Fibroblast of upper back skin (primary cell): ENCODE results near the gene KRTAP6-3.

Experiments used
- DNase-seq: peaks from one replicate; pipeline ENCODE4 v3.0.0-alpha.2; 2013

Gene KRTAP6-3, protein sequence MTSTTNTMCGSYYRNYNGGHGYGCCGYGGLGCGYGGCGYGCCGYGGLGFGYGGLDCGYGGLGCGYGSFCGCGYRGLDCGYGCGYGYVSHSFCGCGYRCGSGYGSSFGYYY

DNA sequence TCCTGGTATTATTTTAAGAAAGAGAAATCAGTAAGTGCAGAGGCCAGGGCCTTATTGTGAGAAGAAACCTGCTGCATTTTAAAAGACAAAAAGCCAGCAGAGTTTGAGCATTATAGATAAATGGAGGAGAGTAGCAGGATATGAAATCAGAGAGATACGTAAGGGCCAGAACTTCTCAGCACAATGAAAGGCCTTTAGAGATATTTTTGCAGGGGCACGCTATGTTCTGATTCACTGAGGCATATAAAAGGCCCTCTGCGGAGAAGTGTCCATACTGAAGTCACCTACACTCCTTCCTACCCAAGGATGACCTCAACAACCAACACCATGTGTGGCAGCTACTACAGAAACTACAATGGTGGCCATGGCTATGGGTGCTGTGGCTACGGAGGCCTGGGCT is at the start of gene KRTAP6-3:
TSS of gene KRTAP6-3 (plus strand) at position 301 of the 400 bp plus-strand sequence. CDS start at position 307, 6 bp downstream.
- no peak for DNase-seq

DNA sequence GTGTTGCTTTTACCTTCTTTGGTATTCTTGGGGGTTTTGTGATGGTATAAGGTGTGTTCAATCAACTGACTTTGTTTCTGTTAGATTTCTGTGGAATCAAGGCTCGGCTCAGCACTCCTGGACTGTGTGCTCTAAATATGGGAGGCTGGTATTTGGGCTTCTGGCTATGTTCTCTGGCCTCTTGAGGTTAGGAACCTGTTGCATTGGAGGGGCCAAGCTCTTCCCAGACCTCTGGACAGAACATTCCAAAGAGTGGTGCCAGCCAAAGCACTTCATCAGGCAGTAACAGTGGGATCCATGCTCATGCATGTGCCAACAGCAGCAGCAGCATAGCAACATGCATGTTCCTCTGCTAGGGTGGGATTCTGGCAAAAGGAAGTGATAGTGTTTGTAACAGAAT is 39.5 kb upstream of the KRTAP6-3 start:
- no peak for DNase-seq

DNA sequence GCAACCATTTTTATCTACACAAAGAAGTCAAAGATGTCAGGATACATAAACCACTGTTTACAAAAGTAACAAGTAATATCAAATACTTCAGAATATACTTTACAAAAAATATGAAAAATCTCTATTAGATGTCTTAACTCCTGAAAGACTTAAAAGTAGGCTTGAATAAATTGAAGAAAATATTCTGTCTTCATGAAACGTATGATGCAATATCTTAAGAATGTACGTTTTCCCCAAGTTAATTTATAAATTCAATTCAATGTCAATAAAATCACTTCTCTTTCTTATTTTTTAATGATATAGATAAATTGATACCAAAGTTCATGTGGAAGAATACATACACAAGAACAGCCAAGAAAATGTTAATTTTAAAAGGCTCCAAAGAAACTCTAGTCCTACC is 37.1 kb upstream of the KRTAP6-3 start:
- DNase-seq: no peak

DNA sequence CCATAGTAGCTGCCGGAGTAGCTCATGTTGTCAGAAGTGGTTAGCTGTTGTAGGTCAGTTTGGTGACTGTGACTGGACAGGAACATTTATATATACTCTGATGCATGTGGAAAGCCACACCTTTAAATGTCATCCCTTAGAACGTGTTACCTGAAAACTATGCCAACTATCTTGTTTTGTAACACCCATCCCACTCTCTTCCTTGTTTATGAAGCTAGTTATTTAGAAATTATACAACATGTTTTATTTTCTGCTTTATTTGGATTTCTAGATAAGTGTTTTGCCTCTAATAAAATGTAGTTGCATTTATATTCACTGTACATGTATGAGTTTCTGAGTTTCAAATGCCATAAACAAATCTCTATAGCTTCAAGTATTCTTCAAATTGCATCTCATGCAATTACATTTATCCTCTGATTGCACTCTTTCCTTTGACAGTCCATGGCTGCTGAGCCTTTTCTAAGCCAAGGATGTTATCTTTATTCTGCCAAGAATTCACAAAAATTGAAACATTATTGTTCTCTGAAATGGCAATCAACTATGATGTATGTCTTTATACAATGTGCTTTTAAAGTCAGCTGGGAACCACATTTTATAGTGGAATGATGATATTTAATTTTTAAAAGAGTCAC is 30.9 kb upstream of the KRTAP6-3 start, which contains the start of gene KRTAP19-7:
TSS of gene KRTAP19-7 (minus strand) at position 51 of the 632 bp plus-strand sequence. CDS start at position 26, 25 bp downstream.
- no peak for DNase-seq

DNA sequence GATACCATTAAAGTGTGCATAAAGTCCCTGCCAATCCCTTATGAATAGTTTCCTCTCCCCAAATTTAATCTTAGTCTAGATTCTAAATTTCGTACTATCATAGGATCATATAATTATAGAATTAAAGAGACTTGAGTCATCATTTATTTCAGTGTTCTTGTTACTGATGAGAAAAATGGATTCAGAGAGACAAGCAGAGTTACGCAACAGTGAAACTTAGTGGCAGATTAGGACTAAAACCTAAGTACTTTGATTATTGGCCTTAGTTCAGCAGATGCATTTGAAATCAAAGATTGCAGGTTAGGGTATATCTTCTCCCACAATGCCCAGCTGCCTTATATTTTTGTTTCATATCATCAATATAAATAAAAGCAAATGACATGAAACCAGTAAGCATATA is 30.3 kb upstream of the KRTAP6-3 start:
- no peak for DNase-seq

DNA sequence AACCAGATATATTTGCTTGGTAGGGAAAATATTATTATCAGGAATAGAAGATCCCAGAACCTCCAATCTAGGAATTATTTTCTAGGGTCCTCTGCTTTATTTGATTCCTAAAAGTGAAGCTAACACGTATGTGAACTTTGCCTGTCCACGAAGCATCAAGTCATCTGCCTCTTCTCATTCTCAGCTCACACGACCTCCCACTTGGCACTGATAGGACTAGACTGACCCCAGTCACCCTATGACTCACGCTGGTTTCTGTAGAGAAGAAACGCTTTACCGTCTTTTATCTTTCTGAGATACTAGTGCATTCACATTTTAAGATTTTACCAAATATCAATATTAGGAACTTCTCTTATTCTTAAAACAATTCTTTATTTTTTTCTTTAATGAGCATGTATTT is 29.2 kb upstream of the KRTAP6-3 start:
- no peak for DNase-seq

DNA sequence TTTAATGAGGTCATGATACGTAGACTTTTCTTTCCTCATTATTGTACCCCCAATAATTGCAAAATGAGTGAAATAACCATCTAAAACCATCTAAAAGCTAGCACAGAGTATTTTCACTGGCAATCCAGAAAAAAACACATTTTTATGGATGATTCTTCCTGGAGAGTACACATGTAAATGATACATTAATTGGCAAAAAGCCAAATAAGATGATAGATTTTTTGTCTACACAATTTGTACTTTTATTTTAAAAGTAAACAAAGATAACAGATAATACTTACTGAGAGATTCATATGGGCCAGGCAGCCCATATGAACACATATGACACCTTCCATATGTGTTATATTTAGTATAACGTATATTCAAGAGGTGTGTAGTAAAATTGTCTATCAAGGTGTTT is 28.6 kb upstream of the KRTAP6-3 start:
- no peak for DNase-seq

DNA sequence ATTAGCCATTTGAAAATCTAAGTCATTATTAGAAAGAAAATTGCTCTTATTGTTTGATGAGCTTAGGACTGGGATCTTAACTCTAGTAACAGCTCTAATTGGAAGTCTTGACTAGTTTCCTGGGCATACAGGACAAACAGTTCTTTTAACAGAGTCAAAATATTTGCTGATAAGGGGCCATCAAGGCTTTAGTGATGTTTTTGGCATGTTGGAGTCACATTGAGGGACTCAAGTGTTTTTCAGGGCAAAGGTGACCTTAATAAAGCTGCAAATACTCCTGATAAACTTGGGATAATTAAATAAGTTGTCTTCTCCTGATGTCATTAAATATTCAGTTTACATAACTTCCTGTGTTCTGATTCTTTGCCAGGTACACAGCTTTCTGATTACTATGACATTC is 24.6 kb upstream of the KRTAP6-3 start:
- no peak for DNase-seq

DNA sequence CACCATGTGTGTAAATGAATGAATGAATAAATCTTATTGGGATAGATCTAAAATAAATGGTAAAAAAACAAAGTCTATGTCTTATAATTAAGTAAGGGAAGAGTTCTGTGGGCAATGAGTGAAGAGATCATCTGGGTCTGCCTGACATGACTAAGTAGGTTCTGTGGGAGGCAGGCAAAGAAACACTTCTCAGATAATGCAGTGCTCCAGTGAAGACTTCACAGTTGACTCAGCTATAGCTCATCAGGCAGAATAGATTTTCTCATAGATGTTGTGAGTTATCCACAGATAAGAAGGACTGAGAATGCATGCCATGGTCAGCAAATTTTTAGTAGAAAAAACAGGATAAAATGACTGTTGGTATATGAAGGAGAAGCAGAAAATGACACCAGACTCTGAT is 14.5 kb upstream of the KRTAP6-3 start:
- no peak for DNase-seq

DNA sequence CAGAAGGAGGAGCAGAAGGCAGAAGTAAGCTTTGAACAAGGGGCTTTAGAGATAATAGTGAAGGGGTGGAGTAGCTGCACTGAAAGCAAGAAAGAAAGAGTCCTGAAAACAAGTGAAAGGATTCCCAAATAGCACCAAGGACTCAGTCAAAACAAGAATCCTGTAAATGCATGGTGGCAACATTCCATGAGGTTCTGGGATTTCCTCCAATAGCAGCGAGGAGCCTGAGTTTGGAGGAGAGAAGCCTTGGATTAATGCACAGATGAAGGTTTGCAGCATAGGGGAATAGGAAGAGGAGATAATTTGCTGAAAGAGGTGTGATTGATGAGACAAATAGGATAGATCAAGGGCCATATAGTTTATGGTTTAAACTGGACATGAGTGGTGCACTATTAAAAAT is 12.9 kb upstream of the KRTAP6-3 start:
- no peak for DNase-seq

DNA sequence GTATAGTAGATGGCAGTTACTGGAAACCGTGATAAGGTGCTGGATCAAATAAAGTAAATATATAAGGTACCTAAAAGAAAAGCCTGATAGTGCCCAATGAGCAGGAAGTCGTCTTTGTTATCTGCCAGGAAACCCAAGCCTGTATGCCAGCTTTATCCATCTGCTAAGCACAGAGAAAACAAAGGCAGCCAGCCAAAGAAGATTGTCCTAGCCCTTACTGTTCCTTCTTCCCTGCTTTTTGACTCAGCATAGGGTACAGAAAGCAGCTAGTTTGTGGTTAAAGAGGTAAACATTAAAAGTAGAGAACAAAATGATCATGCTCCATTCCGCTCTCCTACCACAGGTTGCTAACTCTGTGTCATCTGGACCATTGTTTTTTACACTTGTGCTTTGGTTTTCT is 12.1 kb upstream of the KRTAP6-3 start:
- DNase-seq: no peak

DNA sequence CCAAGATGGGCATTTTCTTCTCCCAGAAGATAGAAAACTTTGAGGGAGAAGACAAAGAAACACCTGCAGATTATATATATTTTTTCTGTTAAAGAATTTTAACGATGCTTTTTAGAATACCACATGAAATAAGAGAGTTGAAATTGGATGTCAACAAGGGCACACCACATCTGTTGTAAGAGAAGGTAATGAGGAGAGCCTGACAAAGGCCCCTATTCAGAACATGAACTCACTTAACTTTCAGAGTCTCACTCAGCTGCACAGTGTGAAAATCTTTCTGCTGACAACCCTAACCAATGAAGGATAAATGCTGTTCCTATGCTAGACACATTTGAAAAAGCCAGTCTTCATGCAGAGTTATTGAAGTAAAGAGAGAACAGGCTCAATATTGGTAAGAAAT is 9.4 kb upstream of the KRTAP6-3 start:
- no peak for DNase-seq

DNA sequence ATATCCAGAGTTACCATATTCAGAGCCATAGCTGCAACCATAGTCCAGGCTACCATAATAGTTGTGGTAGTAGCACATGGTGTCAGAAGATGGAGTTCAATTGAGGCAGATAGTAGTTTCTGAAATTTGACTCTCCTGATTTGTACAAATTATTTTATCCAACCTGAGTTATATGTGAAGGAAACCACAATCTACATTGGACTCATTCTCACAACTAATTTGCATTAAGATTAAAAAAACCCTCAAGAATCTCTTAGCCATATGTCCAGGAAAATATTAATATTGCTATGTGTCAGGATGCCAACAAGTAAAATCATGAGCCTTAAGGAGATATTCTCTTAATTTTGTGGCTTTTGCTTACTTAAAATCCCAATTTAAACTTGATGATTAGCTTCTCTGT is 1.9 kb upstream of the KRTAP6-3 start, which contains the start of gene KRTAP22-2:
TSS of gene KRTAP22-2 (minus strand) at position 101 of the 400 bp plus-strand sequence.
- DNase-seq: no peak

DNA sequence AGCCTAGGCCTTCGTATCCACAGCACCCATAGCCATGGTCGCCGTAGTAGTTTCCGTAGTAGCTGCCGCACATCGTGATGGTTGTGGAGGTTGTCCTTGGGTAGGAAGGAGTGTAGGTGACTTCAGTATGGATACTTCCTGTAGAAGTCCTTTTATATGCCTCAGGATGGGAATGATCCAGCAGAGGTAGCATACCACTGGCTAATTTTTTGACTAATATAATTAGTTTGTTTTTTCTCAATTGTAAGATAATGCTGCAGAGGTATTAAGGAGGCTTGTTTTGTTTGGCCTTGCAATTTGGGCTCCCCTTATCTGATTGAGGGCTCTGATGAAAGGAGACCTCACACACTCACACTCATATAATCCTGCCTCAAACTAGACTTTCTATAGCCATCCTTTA is 6.6 kb downstream of the KRTAP6-3 start, which contains the start of gene KRTAP6-2:
TSS of gene KRTAP6-2 (minus strand) at position 101 of the 400 bp plus-strand sequence. CDS start at position 73, 28 bp downstream.
- DNase-seq: no peak

DNA sequence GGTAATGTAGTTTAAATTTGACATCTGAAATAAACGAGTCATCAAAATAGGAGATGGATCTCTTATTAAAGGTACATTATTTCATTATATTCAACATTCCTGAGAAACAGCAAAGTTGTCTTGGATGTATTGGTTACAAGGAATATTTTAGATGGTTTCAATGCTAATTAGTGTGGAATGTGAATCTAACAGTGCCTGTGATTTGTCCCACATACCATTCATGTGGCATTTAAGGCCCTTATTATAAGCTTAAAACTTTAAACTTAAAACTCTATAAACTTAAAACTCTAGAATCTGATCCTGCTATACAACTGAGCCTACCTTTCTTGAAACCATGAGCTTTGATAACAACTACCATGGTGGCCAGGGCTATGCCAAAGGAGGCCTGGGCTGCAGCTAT is 8.5 kb downstream of the KRTAP6-3 start, which contains the start of gene KRTAP22-1:
TSS of gene KRTAP22-1 (plus strand) at position 301 of the 400 bp plus-strand sequence.
- DNase-seq: no peak

DNA sequence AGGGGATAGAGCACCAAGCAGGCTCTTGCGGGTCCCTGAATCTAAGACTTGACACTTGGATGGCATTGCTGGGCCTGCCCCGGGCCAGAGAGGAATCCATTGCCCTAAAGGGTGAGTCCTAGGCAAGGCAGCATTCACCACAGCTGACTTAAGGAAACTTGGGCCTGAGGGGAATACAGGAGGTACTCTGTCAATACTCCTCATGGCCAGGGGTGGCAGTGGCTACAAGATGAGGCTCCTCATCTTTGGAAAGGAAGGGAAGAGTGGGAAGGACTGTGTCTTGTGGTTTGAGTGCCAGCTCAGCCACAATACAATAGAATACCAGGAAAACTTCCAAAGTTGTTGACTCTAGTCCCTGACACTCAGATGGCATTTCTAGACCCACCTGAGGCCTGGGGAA is 13.7 kb downstream of the KRTAP6-3 start:
- DNase-seq: no peak

DNA sequence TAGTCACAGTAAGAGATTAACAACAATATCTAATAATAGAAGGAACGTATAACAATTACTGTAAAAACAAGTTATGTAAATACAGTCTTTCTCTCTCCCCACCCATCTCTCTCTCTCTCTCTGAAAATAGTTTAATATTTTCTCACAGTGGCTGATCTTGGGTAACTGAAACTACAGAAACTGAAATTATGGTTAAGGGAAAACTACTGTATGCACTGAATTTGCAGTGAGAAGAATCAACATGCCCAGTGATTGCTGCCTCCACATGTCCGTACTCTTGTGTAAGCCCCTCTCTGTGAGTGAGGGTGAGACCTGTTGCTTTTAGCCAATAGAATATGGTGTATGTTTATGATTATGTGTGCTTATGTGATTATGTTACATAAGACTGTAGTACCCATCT is 19.9 kb downstream of the KRTAP6-3 start:
- DNase-seq: no peak

DNA sequence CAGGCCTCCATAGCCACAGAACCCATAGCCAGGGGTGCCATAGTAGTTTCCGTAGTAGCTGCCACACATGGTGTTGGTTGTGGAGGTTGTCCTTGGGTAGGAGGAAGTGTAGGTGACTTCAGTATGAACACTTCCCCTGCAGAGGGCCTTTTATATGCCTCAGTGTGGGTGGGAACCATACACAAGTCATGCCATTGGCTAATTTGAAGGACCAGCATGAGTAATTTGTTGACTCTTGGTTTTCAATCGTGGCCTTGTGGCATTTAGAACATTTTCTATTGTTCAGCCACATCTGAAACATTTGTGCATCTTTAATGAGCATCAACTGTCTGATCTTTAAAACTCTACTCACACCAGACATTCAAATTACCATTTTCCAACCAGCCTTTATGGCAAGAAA is 21.6 kb downstream of the KRTAP6-3 start, which contains the start of gene KRTAP6-1:
TSS of gene KRTAP6-1 (minus strand) at position 95 of the 400 bp plus-strand sequence. CDS start at position 69, 26 bp downstream.
- no peak for DNase-seq

DNA sequence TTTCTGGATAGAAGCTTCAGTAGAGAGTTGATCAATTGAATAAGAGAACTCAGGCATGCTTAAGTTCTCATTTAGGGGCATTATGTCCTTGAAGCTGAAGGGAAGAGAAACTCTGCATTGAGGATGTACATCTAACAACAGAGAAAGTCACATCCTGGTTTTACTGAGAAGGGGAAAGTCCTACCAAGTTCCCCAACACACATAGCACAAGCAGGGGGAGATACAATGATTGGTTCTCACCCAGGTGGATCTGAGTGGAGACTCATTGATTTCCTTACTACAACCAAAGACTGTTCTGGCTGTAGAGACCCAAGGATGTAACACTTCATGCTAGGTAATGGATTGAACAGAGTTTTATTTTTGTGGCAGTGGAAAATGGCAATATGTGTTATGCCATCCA is 23.0 kb downstream of the KRTAP6-3 start:
- DNase-seq: no peak

DNA sequence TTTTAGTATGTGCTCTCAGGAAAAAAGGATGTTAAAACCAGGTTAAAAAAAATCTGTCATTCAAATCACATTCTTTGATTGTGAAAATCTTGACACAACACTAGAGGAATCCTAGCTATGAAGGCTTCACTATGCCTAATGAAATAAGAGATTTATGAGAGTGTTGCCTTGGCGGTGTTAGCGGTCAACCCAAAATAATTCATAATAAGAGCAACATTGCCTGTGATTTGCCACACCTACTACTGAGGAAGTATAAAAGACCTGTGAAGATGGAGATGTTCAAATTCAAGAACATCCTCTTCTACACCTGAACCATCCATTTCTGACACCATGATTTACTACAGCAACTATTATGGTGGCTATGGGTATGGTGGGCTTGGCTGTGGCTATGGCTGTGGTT is 23.9 kb downstream of the KRTAP6-3 start, which contains the start of gene KRTAP20-1:
TSS of gene KRTAP20-1 (plus strand) at position 301 of the 400 bp plus-strand sequence. CDS start at position 331, 30 bp downstream.
- no peak for DNase-seq

DNA sequence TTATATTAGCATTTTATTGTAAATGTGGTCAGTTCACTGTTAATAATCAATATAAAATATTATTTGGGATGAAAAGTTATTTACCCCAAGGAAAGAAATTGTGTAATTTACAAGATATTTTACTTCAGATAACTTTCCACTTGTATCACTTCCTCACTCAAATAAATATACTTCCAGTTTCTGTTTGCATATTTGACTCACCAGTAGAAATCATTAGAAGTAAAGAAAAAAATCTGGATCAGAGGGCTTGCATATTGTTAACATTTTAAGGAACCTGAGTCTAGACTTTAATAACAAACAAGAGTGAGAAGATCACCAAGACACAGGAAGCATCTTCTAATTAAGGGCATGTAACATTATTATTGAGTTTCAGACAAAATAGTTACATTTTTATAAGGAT is 27.8 kb downstream of the KRTAP6-3 start:
- DNase-seq: no peak

DNA sequence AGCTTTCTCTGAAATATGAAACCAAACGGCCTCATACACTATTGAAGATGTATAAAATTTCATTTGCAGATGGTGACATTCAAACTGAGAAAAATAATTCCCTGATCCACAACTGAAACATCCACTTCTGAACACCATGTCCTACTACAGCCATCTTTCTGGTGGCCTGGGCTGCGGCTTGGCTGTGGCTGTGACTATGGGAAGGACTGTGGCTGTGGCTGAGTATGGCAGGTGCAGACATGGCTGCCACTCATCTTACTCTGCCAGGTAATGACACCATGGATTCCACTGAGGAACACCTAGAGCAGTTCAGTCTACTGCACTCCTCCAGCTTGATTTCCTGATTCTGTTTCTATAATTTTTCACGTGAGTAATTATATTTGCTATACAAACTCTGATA is 28.3 kb downstream of the KRTAP6-3 start, which contains the start of gene KRTAP20-4:
TSS of gene KRTAP20-4 (plus strand) at position 106 of the 400 bp plus-strand sequence.
- DNase-seq: no peak

DNA sequence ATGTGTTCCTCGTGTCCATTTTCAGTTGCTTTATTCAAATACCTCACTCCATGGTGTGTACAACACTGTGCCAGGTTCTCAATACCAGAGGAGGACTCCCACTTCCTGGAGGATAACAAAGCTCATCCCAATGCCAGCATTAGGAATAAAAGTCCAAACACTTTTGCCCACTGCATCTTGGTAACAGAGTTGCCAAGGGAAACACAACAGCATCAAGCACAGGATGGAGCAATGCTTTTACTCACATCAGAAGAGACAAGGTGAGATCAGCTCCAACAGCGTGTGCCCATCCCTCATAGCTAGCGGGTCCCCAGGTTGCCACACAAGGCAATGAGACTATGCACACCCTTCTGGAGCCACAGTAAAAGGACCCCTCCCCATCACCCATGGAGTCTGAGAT is 31.1 kb downstream of the KRTAP6-3 start:
- DNase-seq: no peak

DNA sequence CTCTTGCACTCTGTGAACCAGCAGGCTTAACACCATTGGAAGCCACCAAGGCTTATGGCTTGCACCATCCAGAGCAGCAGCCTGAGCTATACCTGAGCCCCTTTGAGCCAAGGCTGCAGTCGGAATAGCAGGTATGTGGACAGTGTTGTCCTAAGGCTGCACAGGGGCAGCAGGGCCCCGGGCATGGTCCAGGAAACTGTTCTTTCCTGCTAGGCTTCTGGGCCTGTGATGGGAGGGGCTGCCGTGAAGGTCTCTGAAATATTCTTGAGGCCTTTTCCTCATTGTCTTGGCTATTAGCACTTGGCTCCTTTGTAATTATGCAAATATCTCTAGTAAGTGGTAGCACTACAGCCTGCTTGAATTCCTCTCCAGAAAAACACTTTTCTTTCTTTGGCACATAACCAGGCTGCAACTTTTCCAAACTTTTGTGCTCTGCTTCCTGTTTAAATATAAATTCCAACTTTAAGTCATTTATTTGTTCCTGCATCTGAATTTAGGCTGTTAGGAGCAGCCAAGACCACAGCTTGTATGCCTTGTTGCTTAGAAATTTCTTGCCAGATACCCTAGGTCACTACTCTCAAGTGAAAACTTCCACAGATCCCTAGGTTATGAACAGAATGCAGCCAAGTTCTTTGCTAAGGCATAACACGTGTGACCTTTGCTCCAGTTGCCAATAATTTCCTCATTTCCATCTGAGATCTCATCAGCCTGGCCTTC is 33.4 kb downstream of the KRTAP6-3 start:
- no peak for DNase-seq
